Omental fat pad (tissue), 4 donors: ENCODE data around the gene ZSCAN9. TPM values are rescaled to one million over a fixed set of nuclear protein-coding genes. Genes with fewer than 3 reads are reported as not detected.

Experiments
- ATAC-seq: fragments of 150-250 bp; one replicate; pipeline ENCODE4 v1.9.1; 2016; ENCODE audit warnings: mild to moderate bottlenecking, moderate library complexity; ENCODE audit not compliant: low FRiP score
- DNase-seq: peaks from one replicate; pipeline ENCODE4 v3.0.0-alpha.2; 2019; ENCODE audit warnings: low spot score
- total RNA-seq, 4 donors: library from RNA; depleted of rRNA; stranded (reverse); fragments of >200 nt; gene quantifications; one replicate each; pipeline ENCODE4 v1.1.0, GENCODE V29; 2016
- TF ChIP-seq, protein P1 (sequence below), 3 donors: fragments of 450-650 bp; IDR thresholded peaks; one replicate each; pipeline ENCODE4 v1.5.1; 2016 to 2017; ENCODE audit warnings: antibody characterized with exemption in 3 of 3, mild to moderate bottlenecking in 3 of 3, moderate library complexity in 2 of 3

ZSCAN9 gene
- total RNA-seq, 4 donors from 2014 or later, result 6.3 to 16.6 (median 12.2) TPM

DNA sequence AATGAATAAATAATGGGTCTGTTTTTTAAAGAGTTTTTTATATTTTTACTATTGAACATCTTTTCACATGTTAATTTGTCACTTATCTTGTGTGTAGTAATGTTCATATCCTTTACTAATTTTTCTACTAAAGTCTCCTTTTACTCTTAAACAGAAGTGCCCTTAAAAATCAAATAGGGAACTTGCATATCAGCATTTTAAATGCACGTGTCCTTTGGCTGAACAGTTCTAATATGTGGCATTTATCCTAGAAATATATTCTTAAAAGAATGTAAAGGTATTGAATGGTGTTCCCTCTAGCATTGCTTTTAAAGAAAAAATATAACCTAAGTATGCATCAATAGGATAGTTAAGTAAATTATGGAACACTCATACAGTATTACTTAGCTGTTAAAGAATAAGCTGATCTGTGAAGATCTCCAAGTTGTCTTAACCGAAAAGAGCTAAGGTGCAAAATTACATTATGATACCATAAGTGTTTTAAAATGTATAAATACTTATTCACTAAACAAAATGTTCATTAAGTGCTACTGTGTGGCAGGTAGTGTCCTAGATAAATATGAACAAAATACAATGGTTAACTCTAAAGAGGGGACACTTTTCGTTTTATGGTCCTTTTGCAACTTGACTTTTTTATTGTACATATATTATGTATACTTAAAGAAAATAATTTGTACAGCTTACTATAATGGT lies 55.7 kb downstream of the ZSCAN9 start:
- DNase-seq (no peak), ATAC-seq (no peak)
- TF ChIP-seq, protein P1, sequence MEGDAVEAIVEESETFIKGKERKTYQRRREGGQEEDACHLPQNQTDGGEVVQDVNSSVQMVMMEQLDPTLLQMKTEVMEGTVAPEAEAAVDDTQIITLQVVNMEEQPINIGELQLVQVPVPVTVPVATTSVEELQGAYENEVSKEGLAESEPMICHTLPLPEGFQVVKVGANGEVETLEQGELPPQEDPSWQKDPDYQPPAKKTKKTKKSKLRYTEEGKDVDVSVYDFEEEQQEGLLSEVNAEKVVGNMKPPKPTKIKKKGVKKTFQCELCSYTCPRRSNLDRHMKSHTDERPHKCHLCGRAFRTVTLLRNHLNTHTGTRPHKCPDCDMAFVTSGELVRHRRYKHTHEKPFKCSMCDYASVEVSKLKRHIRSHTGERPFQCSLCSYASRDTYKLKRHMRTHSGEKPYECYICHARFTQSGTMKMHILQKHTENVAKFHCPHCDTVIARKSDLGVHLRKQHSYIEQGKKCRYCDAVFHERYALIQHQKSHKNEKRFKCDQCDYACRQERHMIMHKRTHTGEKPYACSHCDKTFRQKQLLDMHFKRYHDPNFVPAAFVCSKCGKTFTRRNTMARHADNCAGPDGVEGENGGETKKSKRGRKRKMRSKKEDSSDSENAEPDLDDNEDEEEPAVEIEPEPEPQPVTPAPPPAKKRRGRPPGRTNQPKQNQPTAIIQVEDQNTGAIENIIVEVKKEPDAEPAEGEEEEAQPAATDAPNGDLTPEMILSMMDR (IDR thresholded peaks at IDR 0.05), result no peak

DNA sequence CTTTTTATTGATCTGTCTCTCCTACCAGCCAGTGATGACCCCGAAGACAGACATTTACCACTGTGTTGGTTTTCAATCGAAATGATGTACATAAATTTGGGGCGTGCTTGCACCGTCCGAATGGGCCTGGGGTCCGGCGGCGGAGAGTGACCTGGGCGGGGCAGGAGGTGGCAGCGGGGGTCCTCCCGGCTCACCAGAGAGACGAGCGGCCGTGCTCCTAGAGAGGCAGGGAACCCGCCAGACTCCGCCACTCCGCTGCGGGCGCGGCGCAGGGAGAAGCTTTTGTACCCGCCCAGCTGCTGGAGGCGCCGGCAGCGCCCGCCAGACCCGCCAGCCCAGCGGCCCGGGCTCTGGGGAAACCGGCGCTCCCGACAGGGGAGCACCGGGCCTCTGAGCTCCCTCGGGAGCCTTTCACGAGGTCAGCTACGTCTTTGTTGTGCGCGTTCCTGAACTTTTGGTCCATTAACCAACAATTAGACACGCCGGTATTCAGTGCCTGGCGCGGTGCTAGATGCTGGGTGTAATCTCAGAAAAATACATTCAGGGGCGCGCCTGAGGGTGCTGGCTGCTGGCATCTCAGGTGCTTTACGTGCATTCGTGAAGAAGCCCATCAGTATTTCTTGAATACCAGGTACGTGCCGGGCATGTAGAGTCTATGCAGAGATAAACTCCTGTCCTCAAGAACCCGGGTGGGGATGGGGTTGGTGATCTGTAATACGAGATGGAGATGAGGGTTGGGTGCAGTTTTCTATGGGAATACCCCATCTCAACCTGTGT lies 56.4 kb downstream of the ZSCAN9 start, which contains the start of gene PGBD1:
TSS of gene PGBD1 (plus strand) at position 285 of the 777 bp plus-strand sequence. CDS start 2,242 bp downstream, outside the sequence.
- DNase-seq (no peak), ATAC-seq (peak; percentile 82)

GRCh38 chr6:28282926-28283325 lies 57.9 kb downstream of the ZSCAN9 start:
- TF ChIP-seq, protein P1 (IDR thresholded peaks at IDR 0.05), result no peak
- DNase-seq (no peak), ATAC-seq (no peak)

More for the DNA sequence above, 56.4 kb downstream of the ZSCAN9 start, which contains the start of gene PGBD1:
- TF ChIP-seq, protein P1 (IDR thresholded peaks at IDR 0.05), result no peak

Other genes starting within 250 kb of the ZSCAN9 start
- 1 to 10 TPM in 1 of 4 donors, under 1 TPM in 2, not detected in 1; 0.38 to 1.4 (median 0.72) TPM for gene ZNF165, start 144.7 kb upstream of the ZSCAN9 start, total RNA-seq
- gene ZSCAN16, start 100.7 kb upstream of the ZSCAN9 start, total RNA-seq, result 1 to 10 TPM; 2.8 to 6.0 (median 3.5) TPM
- gene ZKSCAN8, start 83.4 kb upstream of the ZSCAN9 start, total RNA-seq, result 10 to 100 TPM; 16.0 to 27.7 (median 17.2) TPM
- gene ZKSCAN4, start 27.0 kb downstream of the ZSCAN9 start, total RNA-seq, result 1 to 10 TPM; 1.3 to 6.0 (median 3.2) TPM
- gene NKAPL, start 34.0 kb downstream of the ZSCAN9 start, total RNA-seq, result 1 to 10 TPM; 1.3 to 4.4 (median 2.4) TPM
- 10 to 100 TPM; 11.4 to 19.5 (median 14.8) TPM for gene ZSCAN26, start 41.9 kb downstream of the ZSCAN9 start, total RNA-seq
- gene PGBD1, start 56.3 kb downstream of the ZSCAN9 start, total RNA-seq, result 1 to 10 TPM; 3.0 to 5.4 (median 4.4) TPM
- gene ZSCAN31, start 110.9 kb downstream of the ZSCAN9 start, total RNA-seq, result 10 to 100 TPM in 2 of 4 donors, 1 to 10 TPM in 2; 1.7 to 12.7 (median 9.3) TPM
- gene ZKSCAN3, start 124.7 kb downstream of the ZSCAN9 start, total RNA-seq, result 1 to 10 TPM; 2.0 to 7.7 (median 2.5) TPM
- gene ZSCAN12, start 174.5 kb downstream of the ZSCAN9 start, total RNA-seq, result 1 to 10 TPM; 2.7 to 5.5 (median 4.4) TPM
- 1 to 10 TPM in 2 of 4 donors, under 1 TPM in 2; 0.60 to 2.7 (median 1.4) TPM for gene ZSCAN23, start 218.2 kb downstream of the ZSCAN9 start, total RNA-seq